GM18951 (cell line): ENCODE measurements around the gene WDR1.

Source experiments
- POLR2A ChIP-seq: IDR thresholded peaks from 4 replicates; pipeline ENCODE4 v1.6.1; 2011; ENCODE audit warnings: mild to moderate bottlenecking; ENCODE audit not compliant: insufficient read length, insufficient read depth; ENCODE audit errors: extremely low read depth
- in situ Hi-C: fragments of 300-500 bp; cut with MboI; formaldehyde crosslinking; loops from one replicate; pipeline ENCODE4 v1.12.0; 2022; ENCODE audit warnings: low sequenced_read_pairs, mixed read lengths, inconsistent platforms; ENCODE audit not compliant: unreplicated experiment

WDR1 gene

DNA sequence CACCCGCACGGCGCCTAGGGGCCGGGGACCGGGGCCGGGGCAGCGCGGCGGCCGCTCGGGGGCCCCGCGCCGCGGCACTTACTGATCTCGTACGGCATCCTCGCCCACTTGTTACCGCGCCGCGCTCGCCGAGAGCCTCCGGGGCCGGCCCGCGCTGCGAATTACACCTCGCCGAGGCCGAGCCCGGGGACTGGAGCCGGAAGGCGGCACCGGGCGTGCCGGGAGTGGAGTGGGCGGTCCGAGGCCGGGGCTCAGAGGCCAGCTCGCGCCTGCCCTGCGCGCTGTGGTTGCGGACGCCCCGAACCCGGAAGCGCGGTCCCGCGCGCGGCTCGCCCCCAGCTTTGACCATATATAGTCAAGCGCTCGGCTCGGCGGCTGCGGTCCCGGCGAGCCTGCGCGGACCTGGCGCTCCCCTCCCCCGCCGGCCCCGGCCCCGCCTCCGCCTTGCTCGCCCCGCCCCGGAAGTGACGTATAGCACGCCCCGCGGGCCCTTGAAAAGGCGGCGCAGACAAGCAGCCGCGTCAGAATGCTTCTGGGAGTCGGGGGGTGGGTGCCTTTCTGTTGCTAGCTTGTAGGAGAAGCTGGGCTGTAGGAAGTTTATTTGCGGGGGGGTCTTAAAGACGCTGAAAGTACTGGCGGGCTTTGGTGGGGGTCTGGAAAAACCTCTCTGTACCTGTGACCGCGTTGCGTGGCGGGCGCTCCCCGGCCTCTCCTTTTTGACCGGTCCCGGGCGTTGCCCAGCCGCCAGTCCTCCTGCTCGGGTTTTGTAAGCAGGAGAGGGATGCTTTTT lies at the start of gene WDR1:
Gene WDR1, minus strand, starts transcription at position 231 of the 790 bp plus-strand sequence. Its CDS starts 133 bp downstream, at position 98.
- peak; percentile 98 for TF ChIP-seq POLR2A
- in situ Hi-C loops = no loop called here

GRCh38 chr4:10164877-10165283 lies 48.3 kb upstream of the WDR1 start:
- in situ Hi-C loops = loop anchor here (25.0 kb wide), 1 partner anchor 1272 kb away; the partner anchor contains the start of gene HS3ST1
- TF ChIP-seq POLR2A = no peak

DNA sequence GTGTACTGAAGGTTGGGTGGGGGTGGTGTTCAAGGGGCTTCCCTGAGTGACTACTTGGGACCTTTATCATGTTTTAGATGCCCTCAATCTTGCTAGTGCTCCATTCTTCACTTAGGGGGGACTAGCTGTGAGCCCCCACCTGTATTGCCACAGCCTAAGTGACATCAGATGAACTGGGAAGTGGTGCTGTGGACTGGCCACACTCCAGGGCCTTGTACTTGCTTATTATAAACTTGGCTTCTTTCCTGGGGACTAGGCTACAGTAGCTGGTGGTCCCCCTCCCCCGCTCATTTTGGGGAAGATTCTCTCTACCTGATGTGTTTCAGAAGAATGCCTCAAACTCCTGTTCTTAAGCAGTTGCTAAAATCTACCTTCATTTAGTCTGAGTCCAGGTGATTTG lies 46.7 kb upstream of the WDR1 start:
- no peak for TF ChIP-seq POLR2A
- in situ Hi-C loops = loop anchor here (25.0 kb wide), 1 partner anchor 1274 kb away; the partner anchor contains the start of gene HS3ST1

- TF ChIP-seq POLR2A = no peak
- in situ Hi-C loops = loop anchor here (25.0 kb wide), 1 partner anchor 1275 kb away; the partner anchor contains the start of gene HS3ST1
Measured at GRCh38 chr4:10162341-10163000, 45.9 kb upstream of the WDR1 start.

GRCh38 chr4:10161840-10162239 lies 45.2 kb upstream of the WDR1 start:
- in situ Hi-C loops = loop anchor here (25.0 kb wide), 1 partner anchor 1275 kb away; the partner anchor contains the start of gene HS3ST1

DNA sequence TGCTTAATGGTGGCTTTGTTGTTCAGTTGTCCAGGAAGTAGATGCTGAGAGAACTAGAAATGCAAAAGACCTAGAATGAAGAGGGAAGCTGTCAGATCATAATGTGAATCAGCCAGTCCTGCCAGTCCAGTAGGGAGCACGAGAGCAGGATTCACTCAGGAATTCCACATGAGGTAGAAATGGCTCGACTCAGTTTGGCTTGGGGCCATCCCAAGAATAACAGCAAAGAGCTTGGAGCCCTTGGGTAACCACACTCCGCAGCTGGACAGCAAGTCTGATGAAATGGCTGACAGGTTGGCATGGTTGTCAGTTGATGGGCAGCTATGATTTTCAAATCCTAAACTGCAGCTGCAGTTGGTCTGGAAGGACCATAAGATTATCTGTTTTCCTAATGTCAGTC lies 44.5 kb upstream of the WDR1 start:
- no peak for TF ChIP-seq POLR2A
- in situ Hi-C loops = loop anchor here (25.0 kb wide), 1 partner anchor 1276 kb away; the partner anchor contains the start of gene HS3ST1

More at GRCh38 chr4:10161840-10162239, 45.2 kb upstream of the WDR1 start:
- TF ChIP-seq POLR2A = no peak

GRCh38 chr4:10160281-10160856 lies 43.8 kb upstream of the WDR1 start:
- TF ChIP-seq POLR2A = no peak
- in situ Hi-C loops = loop anchor here (25.0 kb wide), 1 partner anchor 1277 kb away; the partner anchor contains the start of gene HS3ST1

DNA sequence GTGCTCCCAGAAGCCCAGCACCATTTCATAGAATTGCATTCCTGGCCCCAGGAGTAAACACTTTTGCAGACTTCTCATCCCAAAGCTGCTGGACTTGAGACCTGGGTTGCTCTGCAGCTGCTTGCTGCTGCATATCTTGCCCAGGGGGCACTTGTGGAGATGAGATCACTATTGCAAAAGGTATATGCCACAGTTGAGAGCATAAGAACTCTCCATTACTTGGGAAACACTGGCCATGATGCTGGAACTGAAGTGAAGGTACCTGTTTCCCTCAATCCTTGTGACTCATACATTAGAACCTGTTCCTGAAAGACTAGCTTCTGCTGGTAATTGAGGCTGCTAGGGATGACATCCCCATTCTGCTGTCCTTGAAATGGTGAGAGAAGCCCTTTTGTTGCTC lies 43.1 kb upstream of the WDR1 start:
- in situ Hi-C loops = loop anchor here (10.0 to 25.0 kb wide), 2 partner anchors 365 to 1278 kb away; partner anchors contain the start of gene HS3ST1

GRCh38 chr4:10158333-10158942 lies 41.8 kb upstream of the WDR1 start:
- in situ Hi-C loops = loop anchor here (10.0 to 25.0 kb wide), 2 partner anchors 366 to 1279 kb away; partner anchors contain the start of gene HS3ST1
- TF ChIP-seq POLR2A = no peak

More for the DNA sequence above, 43.1 kb upstream of the WDR1 start:
- TF ChIP-seq POLR2A = no peak

DNA sequence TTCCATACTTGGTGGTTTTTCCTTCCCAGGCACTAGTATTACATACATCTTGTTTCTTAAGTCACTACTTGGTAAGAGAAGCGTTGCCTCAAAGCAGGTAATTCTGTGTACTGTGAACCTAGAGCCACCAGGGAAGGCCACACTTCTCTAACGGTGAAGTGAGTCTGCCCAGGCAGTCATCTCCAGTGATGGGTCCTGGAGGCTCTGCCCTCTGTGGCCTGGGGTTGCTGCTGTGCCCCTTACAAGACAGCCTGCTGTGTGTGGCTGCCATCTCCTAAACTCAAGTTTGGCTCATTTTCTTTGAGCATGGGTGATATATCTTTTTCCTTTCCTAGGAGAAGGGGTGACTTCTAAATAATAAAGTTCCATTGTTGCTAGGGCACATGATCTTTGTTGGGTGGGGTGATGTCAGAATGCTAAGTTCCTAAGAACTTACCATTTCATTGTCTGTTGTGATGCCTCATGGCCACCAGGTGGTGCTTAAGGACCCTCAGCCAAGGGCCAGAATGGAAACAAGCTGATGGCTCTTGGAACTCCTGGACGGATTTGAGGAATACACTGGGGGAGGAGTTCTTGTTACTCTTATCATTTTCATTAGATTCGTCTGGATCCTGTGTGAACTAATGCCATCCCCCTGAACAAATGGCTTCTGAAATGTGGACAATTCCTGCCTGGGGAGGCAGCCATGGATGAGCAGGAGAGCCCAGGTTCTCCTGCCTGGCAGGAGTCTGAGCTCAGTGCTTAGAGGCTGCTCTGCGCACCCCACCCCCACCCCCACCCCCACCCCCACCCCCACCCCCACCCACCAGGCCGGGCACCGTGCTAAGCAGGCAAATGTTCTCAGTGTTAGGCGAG lies 41.1 kb upstream of the WDR1 start:
- in situ Hi-C loops = loop anchor here (10.0 to 25.0 kb wide), 2 partner anchors 367 to 1280 kb away; partner anchors contain the start of gene HS3ST1
- TF ChIP-seq POLR2A = no peak

- TF ChIP-seq POLR2A = no peak
- in situ Hi-C loops = loop anchor here (10.0 to 25.0 kb wide), 2 partner anchors 371 to 1283 kb away; partner anchors contain the start of gene HS3ST1
Measured at GRCh38 chr4:10154241-10154640, 37.6 kb upstream of the WDR1 start.
